Heart left ventricle (tissue), 16 donors: ENCODE results near the gene USP48. TPM values are rescaled to one million over a fixed set of nuclear protein-coding genes. Genes with fewer than 3 reads are reported as not detected.

Source experiments
- ATAC-seq, 4 donors: fragments of 200-7000 bp; cut with Tn5 transposase; one replicate each; pipeline ENCODE4 v1.9.1; 2020 to 2022; ENCODE audit warnings: moderate library complexity in 4 of 4, mild to moderate bottlenecking in 3 of 4, moderate number of reproducible peaks in 1 of 4
- DNase-seq, 5 donors: peaks; one replicate each; pipeline ENCODE4 v3.0.0-alpha.2; 2020
- H3K27ac ChIP-seq, 12 donors: fragments of 200-600 bp; sonication (generic) in 4 of 12; one replicate each; pipeline versions ENCODE4 v1.5.0 to v1.8.0; 2016 to 2022; ENCODE audit warnings: mild to moderate bottlenecking in 2 of 12
- H3K27me3 ChIP-seq, 9 donors: fragments of 200-600 bp; sonication (generic) in 2 of 9; one replicate each; pipeline versions ENCODE4 v1.5.1 to v1.8.0; 2016 to 2022; ENCODE audit warnings: mild to moderate bottlenecking in 3 of 9
- H3K36me3 ChIP-seq, 9 donors: fragments of 200-600 bp; sonication (generic) in 2 of 9; one replicate each; pipeline versions ENCODE4 v1.5.0 to v1.8.0; 2018 to 2022; ENCODE audit warnings: mild to moderate bottlenecking in 2 of 9
- H3K4me1 ChIP-seq, 12 donors: fragments of 200-600 bp; sonication (generic) in 4 of 12; one replicate each; pipeline versions ENCODE4 v1.5.0 to v1.8.0; 2016 to 2022; ENCODE audit warnings: mild to moderate bottlenecking in 3 of 12
- H3K4me3 ChIP-seq, 12 donors: fragments of 200-600 bp; sonication (generic) in 4 of 12; one replicate each; pipeline versions ENCODE4 v1.5.0 to v1.8.0; 2017 to 2022; ENCODE audit warnings: mild to moderate bottlenecking in 9 of 12, moderate library complexity in 4 of 12
- H3K9me3 ChIP-seq, 12 donors: fragments of 200-600 bp; sonication (generic) in 4 of 12; one replicate each; pipeline versions ENCODE4 v1.5.0 to v1.8.0; 2016 to 2022; ENCODE audit warnings: mild to moderate bottlenecking in 1 of 12
- POLR2A ChIP-seq, 2 donors: fragments of 450-650 bp; IDR thresholded peaks; one replicate each; pipeline ENCODE4 v1.6.1; 2017; ENCODE audit warnings: antibody characterized with exemption in 2 of 2, mild to moderate bottlenecking in 2 of 2, moderate library complexity in 2 of 2
- WGBS, 4 donors: extraction: QIAGEN DNeasy Blood & Tissue Kit in 2 of 4; methylation state at CpG; one replicate each; pipeline versions ENCODE4 v1.1.5 to v1.1.7; 2013 to 2018; 5-methylcytosine and 5-hydroxymethylcytosine counted together
- intact Hi-C, 10 donors: fragments of 100-400 bp; cut with DNase I; formaldehyde crosslinking; loops; one replicate each; pipeline versions ENCODE4 v1.11.1 to v1.14.2; 2022
- polyA plus RNA-seq, 2 donors: library from polyadenylated mRNA; stranded (reverse); fragments of 200-250 nt; gene quantifications; one replicate each; pipeline ENCODE4 v1.2.3, GENCODE V29; 2013
- total RNA-seq, 9 donors: library from RNA; depleted of rRNA in 2 of 9; stranded (reverse); fragments of >200 nt in 2 of 9; fragmentation: NEBNext Ultra II Directional in 3 of 9; extraction: Animal tissue kit (Norgen Biotek cat#: 25700) in 3 of 9; gene quantifications; one replicate each; pipeline versions ENCODE4 v1.1.0 to v1.2.4, GENCODE V29; 2016 to 2023
- TF ChIP-seq, protein P1 (sequence below), 12 donors: fragments of 200-600 bp; sonication (generic) in 4 of 12; IDR thresholded peaks; one replicate each; pipeline versions ENCODE4 v1.5.0 to v1.8.0; 2018 to 2022; ENCODE audit warnings: antibody characterized with exemption in 12 of 12, mild to moderate bottlenecking in 5 of 12
- donor health status: ischemic (EF 13 %, LVEDD 7.1; RV severe dilation, severe dysfunction).
- donor health status: healthy with polysubstance abuse.
- donor health status: DM: no; HTN: yes; CAD: no.
- donor health status: DM: no; HTN: no; CAD: no.
- donor health status: ischemic (EF 25% LVEDD 6.9; RV normal size, moderate dysfunction).
- donor health status: ischemic (EF 25% LVEDD 5.7; RV mildly dilated, moderate dysfunction).
- donor health status: healthy.
- donor health status: DM: yes; HTN: yes; CAD: no.
- donor health status: ischemic (EF 35%, LVEDD 5.7; RV mildly dilated, moderate dysfunction).
- donor health status: nonischemic (EF 11% LVEDD 7.7; RV severe dilation, severe dysfunction).
- donor health status: DM: yes; HTN: yes; CAD: no.
- donor health status: PGD.
- donor health status: ischemic (EF 29% LVEDD 5.4; RV normal size, mild dysfunction).
- donor health status: nonischemic (EF 23%, LVEDD 6.1; RV moderate dilation, normal function).

The USP48 gene
- total and polyA plus RNA-seq, 11 donors: 17.3 to 45.5 (median 38.8) TPM

DNA sequence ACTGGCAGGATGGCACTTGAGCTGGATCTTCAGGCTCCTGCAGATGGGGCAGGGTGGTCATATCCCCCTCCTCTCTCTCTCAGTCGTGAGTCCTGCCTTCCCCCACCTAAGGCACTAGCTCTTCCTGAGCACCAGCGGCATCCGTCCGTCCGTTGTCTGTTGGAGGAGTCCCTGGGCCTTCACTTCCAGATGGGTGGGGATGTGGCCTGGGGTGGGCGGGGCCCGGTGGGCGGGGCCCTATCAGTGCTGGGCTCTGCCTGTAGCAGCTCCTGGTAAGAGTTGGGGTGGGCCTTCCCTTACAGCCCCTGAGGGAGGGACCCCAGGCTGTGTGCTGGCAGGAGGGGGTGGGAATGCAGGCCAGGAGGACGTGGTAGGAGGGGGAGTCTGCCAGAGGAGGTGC, 39.4 kb upstream of the USP48 start:
- intact Hi-C loops: no loop called here
- Histone ChIP-seq H3K9me3 (no peaks in the 10 kb centered on the region), H3K27me3 (no peaks in the 10 kb centered on the region), H3K4me1 (peaks cover 0 to 11% (median 2%) of the 10 kb centered on the region in 12 donors), H3K36me3 (peaks cover 3 to 76% (median 66%) of the 10 kb centered on the region in 9 donors), H3K4me3 (no peak overlapping the region), H3K27ac (no peak overlapping the region)
- WGBS, 4 donors: 42 to 100% (median 52%) methylated on average over 1 to 9 of the region's 9 CpGs
- no peak for TF ChIP-seq POLR2A (IDR thresholded peaks at IDR 0.05)
- TF ChIP-seq, protein P1, sequence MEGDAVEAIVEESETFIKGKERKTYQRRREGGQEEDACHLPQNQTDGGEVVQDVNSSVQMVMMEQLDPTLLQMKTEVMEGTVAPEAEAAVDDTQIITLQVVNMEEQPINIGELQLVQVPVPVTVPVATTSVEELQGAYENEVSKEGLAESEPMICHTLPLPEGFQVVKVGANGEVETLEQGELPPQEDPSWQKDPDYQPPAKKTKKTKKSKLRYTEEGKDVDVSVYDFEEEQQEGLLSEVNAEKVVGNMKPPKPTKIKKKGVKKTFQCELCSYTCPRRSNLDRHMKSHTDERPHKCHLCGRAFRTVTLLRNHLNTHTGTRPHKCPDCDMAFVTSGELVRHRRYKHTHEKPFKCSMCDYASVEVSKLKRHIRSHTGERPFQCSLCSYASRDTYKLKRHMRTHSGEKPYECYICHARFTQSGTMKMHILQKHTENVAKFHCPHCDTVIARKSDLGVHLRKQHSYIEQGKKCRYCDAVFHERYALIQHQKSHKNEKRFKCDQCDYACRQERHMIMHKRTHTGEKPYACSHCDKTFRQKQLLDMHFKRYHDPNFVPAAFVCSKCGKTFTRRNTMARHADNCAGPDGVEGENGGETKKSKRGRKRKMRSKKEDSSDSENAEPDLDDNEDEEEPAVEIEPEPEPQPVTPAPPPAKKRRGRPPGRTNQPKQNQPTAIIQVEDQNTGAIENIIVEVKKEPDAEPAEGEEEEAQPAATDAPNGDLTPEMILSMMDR (IDR thresholded peaks at IDR 0.05): no peak
- peak in 2 of 5 donors; percentile 29 to 45 for DNase-seq
- ATAC-seq: peak; percentile 18 to 44 (median 26)

DNA sequence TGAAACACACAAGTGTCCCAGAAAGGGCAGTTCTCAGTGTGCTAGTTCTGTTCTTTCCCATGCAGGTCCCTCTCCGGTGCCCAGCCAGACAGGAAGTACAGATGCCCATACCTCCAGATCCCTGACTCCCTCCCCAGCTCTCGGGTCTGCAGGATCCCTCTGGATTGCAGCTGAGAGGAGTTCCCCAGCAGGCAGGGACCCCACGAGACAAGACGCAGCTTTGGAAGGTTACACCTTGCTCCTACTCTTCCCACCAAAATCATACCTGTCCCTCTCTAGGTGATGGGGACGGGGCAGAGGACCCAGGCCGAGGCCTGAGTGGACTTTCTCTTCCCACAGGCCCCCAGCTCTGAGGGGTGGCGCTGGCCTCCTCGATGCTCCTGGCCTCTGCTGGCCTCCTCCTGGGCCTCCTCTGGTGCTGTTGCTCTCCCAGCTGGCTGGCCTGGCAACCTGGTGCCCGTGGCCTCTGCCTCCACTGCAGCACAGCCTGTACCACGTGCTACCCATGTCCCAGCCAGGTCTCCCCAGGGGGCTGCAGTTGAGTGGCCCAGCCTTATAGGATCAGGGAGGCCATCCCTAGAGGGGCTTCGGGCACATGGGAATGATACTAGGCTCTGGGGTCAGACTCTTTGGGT, 38.6 kb upstream of the USP48 start:
- DNase-seq: no peak
- TF ChIP-seq, protein P1 (IDR thresholded peaks at IDR 0.05): no peak
- TF ChIP-seq POLR2A (IDR thresholded peaks at IDR 0.05): no peak
- H3K36me3 ChIP-seq: peaks cover 3 to 67% (median 58%) of the 10 kb centered on the region in 9 donors
- peak in 3 of 4 donors; percentile 3 to 16 (median 4) for ATAC-seq
- H3K27ac ChIP-seq: no peak overlapping the region
- no peak overlapping the region for H3K4me3 ChIP-seq
- intact Hi-C loops: no loop called here
- H3K9me3 ChIP-seq: no peaks in the 10 kb centered on the region
- H3K27me3 ChIP-seq: no peaks in the 10 kb centered on the region
- 90 to 94% (median 93%) methylated on average over 8 to 11 of the region's 11 CpGs for whole genome bisulfite sequencing, 4 donors
- H3K4me1 ChIP-seq: peaks cover 0 to 11% (median 2%) of the 10 kb centered on the region in 12 donors

DNA sequence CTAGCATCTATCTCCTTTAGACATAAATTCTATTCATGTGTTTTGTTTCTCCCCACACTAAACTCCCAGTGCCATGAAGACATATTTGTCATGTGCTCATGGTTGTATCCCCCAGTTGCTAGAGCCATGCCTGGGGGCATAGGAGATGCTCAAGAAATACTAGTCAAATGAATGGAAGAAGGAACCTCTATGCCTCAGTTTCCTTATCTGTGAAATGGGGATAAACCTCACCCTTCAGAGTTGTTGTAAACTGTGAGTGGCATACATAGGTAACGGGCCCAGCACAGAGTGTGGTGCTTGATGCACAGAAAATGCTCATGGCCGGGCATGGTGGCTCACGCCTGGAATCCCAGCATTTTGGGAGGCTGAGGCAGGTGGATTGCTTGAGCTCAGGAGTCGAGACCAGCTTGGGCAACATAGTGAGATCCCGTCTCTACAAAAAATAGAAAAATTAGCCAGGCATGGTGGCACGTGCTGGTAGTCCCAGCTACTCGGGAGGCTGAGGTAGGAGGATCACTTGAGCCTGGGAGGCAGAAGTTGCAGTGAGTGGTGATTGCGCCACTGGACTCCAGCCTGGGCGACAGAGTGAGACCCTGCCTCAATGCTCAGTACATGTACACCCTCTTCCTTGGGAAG, 37.8 kb upstream of the USP48 start:
- H3K27ac ChIP-seq: no peak overlapping the region
- intact Hi-C loops: no loop called here
- no peak for DNase-seq
- no peak overlapping the region for H3K4me3 ChIP-seq
- no peaks in the 10 kb centered on the region for H3K9me3 ChIP-seq
- peaks cover 0 to 15% (median 2%) of the 10 kb centered on the region in 12 donors for H3K4me1 ChIP-seq
- whole genome bisulfite sequencing, 4 donors: 92 to 99% (median 95%) methylated on average over 8 to 9 of the region's 9 CpGs
- no peaks in the 10 kb centered on the region for H3K27me3 ChIP-seq
- TF ChIP-seq, protein P1 (IDR thresholded peaks at IDR 0.05): no peak
- TF ChIP-seq POLR2A (IDR thresholded peaks at IDR 0.05): no peak
- peaks cover 0 to 60% (median 50%) of the 10 kb centered on the region in 9 donors for H3K36me3 ChIP-seq
- no peak for ATAC-seq

DNA sequence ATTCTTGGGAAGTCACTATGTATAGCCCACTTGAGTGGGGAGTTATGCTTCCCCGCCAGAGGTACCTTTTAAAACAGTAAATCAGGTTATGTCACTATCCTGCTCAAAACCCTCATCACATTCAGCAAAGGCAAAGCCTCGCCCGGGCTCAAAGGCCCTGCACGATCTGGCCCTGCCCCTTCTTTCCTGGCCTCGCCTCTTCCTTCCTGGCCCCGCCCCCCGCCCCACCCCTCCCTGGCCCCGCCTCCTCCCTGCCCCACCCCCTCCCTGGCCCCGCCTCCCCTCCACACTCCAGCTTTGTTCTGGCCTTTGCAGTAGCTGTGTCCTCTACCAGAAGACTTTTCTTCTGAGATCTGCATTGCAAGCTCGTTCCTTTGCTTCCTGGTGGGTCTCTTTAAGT, 35.7 kb upstream of the USP48 start:
- 27 to 38% (median 31%) methylated on average over 9 to 10 of the region's 10 CpGs for whole genome bisulfite sequencing, 4 donors
- Histone ChIP-seq H3K4me3 (no peak overlapping the region), H3K36me3 (peaks cover 0 to 39% (median 29%) of the 10 kb centered on the region in 9 donors), H3K27ac (no peak overlapping the region), H3K4me1 (peaks cover 0 to 32% (median 7%) of the 10 kb centered on the region in 12 donors), H3K9me3 (peaks cover 0 to 2% (median 0%) of the 10 kb centered on the region in 12 donors), H3K27me3 (peaks cover 0 to 9% (median 0%) of the 10 kb centered on the region in 9 donors)
- DNase-seq (peak in 3 of 5 donors; percentile 41 to 62 (median 51)), ATAC-seq (peak in 3 of 4 donors; percentile 14 to 40 (median 20))
- intact Hi-C loops: no loop called here
- TF ChIP-seq, protein P1 (IDR thresholded peaks at IDR 0.05): no peak
- no peak for TF ChIP-seq POLR2A (IDR thresholded peaks at IDR 0.05)
